HG02970 (cell line): ENCODE data around the gene DUS4L.

ENCODE experiments used
- ATAC-seq: cut with Tn5 transposase; IDR thresholded peaks from one replicate; pipeline ENCODE4 v1.9.1; 2021; ENCODE audit warnings: mild to moderate bottlenecking, moderate library complexity, moderate number of reproducible peaks; ENCODE audit not compliant: unreplicated experiment, low FRiP score

The DUS4L gene

GRCh38 chr7:107579885-107580715 lies 16.3 kb downstream of the DUS4L start, which contains the start of gene BCAP29:
Gene BCAP29 (plus strand): TSS chr7:107580246. CDS start chr7:107580773, 527 bp downstream.
- peak; percentile 85 for ATAC-seq

- no peak for ATAC-seq
Observed at GRCh38 chr7:107580716-107581383, 17.1 kb downstream of the DUS4L start.

GRCh38 chr7:107581387-107582013 lies 17.7 kb downstream of the DUS4L start:
- ATAC-seq, result no peak

- no peak for ATAC-seq
Observed at GRCh38 chr7:107582875-107583274, 19.1 kb downstream of the DUS4L start.

- ATAC-seq, result no peak
Observed at GRCh38 chr7:107584716-107585115, 20.9 kb downstream of the DUS4L start.

- ATAC-seq, result no peak
Observed at GRCh38 chr7:107588529-107589130, 24.9 kb downstream of the DUS4L start.

- no peak for ATAC-seq
Observed at GRCh38 chr7:107591421-107591820, 27.6 kb downstream of the DUS4L start.

GRCh38 chr7:107592361-107593024 lies 28.7 kb downstream of the DUS4L start:
- ATAC-seq, result no peak

- no peak for ATAC-seq
Observed at GRCh38 chr7:107593025-107593410, 29.2 kb downstream of the DUS4L start.

- no peak for ATAC-seq
Observed at GRCh38 chr7:107594961-107595737, 31.4 kb downstream of the DUS4L start.

- ATAC-seq, result no peak
Observed at GRCh38 chr7:107596881-107597581, 33.3 kb downstream of the DUS4L start.

GRCh38 chr7:107597582-107597916 lies 33.8 kb downstream of the DUS4L start:
- ATAC-seq, result no peak

GRCh38 chr7:107597953-107598352 lies 34.2 kb downstream of the DUS4L start:
- no peak for ATAC-seq

- ATAC-seq, result no peak
Observed at GRCh38 chr7:107599262-107599661, 35.5 kb downstream of the DUS4L start.

- no peak for ATAC-seq
Observed at GRCh38 chr7:107600816-107601215, 37.0 kb downstream of the DUS4L start.

- ATAC-seq, result no peak
Observed at GRCh38 chr7:107605218-107605815, 41.5 kb downstream of the DUS4L start.

- no peak for ATAC-seq
Observed at GRCh38 chr7:107606303-107606702, 42.5 kb downstream of the DUS4L start.

- no peak for ATAC-seq
Observed at GRCh38 chr7:107609811-107610261, 46.1 kb downstream of the DUS4L start.

- ATAC-seq, result no peak
Observed at GRCh38 chr7:107610323-107610722, 46.6 kb downstream of the DUS4L start.
